NCI-H2227 treated with DMSO at 0.1 percent for 48 hours (cell line): ENCODE measurements around the gene NUBP1.
"Not testable (repeated sequence)": the region's sequence is repeated elsewhere in the genome, so short reads cannot be mapped to it uniquely, and the experiment has no call there.

Experiments
- DNase-seq: peaks from one replicate; lab custom pipeline; 2025; lab: John Stamatoyannopoulos, UW

Gene NUBP1

DNA sequence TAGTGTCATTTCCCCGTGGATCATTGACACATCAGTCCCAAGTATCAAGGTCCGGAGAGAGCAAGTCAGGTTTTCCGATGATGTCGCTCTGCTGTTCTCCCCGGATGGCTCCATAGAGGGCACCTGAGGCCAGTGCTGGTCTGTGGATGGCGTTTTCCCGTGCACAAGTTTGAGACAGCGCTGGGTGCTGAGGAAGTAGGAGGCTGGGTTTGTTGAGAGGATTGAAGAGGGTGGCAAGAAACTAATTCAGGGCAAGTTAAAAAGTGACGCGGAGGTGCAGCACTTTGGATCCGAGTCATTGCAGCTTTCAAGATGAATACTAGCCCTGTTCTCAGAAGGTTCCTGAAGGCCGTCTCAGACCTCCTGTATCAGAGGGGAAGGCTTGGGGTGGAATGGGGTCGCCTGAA, 7.7 kb downstream of the NUBP1 start:
- no peak for DNase-seq

DNA sequence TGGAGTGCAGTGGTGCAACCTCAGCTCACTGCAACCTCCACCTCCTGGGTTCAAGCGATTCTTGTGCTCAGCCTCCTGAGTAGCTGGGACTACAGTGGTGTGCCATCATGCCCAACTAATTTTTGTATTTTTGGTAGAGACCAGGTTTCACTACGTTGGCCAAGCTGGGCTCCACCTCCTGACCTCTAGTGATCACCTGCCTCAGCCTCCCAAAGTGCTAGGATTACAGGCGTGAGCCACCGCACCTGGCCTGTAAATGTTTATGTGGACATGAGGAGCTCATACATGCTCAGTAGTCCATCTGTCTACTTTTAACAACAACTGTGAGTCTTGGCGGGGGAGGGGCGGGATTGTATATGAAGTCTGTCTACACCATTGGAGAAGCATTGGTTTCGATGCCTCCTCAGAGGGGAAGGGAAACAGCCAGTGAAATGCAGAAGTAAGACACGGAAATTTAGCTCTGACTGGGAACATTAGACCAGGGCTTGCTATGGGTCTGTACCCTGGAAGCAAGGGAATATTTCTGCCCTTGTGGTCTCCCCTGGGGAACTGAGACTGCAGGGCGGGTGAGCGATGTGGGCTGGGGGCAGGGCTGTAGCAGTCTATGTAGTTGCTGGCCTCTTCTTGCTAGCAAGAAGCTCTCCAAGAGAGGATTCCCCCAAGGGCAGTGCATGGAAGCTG, 9.3 kb downstream of the NUBP1 start:
- DNase-seq: no peak

DNA sequence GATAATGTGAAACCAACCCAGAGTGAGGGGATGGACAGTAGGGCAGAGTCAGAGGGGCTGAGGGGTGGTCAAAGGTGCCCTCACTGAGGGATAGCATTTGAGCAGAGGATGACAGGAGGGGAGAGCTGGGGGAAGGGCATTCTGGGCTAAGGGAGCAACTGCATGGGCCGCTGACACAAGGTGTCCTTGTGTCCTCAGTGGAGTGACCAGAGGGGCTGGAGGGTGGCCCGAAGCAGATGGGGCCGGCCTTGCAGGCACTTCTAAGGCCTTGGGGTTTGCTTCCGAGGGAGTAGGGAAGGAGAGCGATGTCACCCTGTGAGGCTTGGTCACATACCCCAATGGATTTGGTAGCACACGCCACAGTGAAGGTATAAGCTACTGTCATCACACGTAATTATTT, 10.0 kb downstream of the NUBP1 start:
- DNase-seq: no peak

DNA sequence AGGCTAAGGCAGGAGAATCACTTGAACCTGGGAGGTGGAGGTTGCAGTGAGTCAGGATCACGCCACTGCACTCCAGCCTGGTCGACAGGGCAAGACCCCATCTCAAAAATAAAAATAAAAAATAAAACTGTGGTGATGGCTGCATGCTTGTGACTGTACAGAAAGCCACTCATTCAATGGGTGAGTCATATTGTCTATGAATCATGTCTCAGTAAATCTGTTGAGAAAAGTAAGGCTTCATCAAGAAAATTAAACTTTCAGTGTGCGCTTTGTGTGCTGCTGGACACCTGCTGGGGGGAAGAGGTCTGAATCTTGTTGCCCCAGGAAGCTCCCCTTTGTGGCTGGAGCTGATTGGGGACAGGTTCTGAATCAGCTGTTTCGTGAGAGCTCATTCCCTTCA, 11.3 kb downstream of the NUBP1 start:
- DNase-seq: no peak

DNA sequence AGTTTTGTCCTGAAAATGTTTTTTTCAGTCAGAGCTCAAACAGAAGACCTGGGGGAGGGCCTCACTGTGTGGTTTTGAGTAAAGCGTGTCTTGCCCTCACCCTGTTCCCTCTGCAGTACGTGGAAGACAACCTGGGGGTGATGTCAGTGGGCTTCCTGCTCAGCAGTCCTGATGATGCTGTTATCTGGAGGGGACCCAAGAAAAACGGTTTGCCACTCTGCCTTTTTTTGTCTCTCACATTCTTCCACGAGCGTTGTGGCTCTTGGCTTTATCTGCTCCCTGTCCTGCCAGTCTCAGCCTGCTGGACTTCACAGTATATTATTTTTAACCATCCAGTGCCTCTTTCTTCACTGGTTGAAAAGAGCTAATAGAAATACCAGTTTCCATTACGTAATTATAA, 12.9 kb downstream of the NUBP1 start:
- no peak for DNase-seq

DNA sequence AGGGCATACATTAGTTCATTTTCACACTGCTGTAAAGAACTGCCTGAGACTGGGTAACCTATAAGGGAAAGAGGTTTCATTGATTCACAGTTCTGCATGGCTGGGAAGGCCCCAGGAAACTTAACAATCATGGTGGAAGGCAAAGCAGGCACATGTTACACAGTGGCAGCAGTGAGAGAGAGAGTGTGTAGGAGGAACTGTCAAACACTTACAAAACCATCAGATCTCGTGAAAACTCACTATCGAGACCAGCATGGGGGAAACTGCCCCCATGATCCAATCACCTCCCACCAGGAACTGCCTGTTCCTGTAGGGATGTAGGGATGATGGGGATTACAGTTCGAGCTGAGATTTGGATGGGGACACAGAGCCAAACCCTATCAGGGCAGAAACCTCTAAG, 17.2 kb downstream of the NUBP1 start:
- DNase-seq: no peak

DNA sequence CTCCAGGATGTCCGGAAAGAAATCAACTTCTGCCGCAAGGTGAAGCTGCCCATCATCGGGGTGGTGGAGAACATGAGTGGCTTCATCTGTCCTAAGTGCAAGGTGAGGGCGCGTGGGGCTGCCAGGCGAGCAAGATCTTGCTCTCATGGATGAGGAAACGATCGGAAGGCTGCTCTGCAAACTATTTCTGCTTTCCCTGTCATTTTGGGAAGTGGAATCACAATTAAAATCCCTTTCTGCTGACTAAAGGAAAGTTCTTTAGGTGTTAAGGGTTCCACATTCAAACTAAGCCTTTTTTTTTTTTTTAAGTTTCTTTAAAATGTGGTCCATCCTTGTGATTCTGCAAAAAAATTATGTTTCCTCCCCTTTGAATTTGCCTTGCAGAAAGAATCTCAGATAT, 17.7 kb downstream of the NUBP1 start:
- no peak for DNase-seq

DNA sequence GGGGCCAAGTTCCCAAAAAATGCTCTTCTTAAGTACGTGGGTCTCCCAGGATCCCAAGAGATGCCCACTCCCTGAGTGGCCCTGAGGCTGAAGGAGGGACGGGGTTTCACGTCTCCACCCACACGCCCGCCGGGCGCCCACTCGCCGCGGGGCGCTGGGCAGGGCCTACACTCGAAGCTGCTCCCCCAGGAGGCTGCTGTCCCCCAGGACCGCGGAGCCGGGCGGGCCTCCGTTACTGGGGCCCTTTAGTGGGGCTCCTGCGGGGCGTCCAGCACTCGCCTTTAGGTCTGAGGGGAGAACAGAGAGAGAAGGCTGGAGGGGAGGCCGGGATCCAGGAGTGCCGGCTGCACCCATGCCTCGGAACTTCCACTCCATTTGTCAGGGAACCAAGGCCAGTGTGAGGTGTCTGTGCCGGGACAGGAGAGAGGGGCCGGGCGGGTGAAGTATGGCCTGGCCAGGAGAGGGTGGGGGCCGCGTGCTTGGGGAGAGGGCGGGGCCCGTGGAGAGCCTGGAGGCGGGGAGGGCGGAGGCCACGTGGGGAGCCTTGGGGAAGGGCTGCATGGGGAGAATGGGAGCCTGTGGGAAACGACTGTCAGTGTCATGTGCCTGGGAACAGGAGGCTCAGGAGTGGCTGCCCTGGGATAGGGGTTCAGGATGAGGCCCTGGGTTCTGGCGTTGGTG, 18.8 kb downstream of the NUBP1 start:
- DNase-seq: no peak

DNA sequence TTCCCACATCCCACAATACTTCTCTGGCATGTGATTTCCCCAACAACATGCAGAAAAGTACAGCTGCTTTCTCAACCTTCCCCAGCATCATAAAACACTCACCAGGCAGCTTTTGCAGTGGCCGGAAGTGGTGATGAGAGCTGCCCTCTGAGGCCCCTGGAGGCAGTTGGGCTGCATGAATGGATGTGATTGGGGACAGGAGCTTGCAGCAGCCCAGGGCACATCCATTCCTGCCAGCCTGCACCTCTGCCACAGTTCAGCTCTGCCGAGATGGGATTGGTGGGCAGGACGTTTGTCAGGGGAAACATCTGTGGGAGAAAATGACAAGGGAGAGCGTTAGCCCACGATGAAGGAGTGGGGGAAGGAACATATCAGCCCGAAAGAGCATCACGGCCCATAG, 19.8 kb downstream of the NUBP1 start:
- no peak for DNase-seq

DNA sequence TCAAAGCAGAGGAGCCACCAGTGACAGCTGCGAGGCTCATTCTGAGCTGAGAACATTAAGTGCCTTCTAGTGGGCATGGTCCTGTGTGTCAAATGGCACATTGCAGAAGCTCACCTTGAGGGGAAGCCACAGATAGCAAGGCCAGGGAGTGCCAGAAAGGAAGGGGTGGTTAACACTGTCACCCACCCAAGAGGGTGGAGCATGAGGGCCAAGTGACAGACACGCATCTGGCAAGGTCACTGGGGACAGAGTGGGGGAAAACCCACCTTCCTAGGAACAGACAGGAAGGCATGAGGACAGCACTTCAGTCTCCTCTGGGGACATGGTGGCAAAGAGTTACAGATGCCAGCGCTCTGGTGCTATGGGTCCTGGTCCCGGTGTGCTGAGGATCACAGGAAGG, 22.1 kb downstream of the NUBP1 start:
- DNase-seq: no peak

DNA sequence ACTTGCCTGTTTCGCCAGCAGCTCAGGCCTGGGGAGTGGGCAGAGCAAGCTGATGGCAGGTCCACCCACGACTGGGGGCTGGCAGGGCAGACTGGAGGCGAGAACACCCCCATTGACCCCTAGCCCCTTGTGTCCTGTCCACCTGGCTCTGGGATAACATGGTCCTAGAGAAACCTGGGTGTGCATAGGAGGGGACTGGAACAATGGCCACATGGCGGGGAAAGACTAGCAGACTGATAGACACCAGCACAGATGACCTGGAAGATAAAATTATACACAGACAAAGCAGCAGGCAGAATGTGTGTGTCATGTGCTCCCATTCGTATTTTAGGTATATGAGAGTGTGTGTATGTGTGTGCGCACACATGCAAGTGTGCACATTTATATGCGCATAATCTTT, 23.5 kb downstream of the NUBP1 start:
- no peak for DNase-seq

DNA sequence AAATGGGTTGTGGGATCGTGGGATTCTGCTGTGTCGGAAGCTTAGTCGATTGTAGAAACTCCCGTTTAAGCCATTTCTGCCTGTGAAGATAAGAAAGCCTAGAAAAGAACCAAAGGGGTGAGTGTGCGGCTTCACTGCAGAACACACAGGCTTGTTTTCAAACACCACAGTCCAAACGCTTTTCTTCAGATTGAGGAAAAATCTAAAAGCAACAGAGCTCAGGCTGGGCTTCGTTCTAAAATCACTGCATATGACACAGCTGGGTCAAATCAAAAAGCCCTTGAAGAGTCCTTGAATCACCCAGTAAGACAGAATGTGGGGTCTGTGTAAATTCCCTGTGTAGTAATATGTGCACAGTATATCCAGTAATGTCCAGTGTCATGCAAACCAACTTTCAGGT, 25.7 kb downstream of the NUBP1 start:
- DNase-seq: no peak

DNA sequence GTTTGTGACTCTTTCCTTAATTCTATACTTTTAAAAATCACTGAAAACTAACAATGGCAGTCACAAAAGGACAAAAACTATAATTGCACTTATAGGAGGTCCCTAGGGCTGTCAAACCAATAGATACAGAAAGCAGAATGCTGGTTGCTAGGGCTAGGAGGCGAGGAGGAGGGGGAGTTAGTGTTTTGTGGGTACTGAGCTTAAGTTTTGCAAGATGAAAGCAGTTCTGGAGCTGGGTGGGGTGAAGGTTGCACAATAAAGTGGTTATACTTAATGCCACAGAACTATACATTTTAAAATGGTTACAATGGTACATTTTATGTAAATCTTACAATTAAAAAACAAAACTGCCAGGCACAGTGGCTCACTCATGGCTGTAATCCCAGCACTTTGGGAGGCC, 27.3 kb downstream of the NUBP1 start:
- DNase-seq: no peak

DNA sequence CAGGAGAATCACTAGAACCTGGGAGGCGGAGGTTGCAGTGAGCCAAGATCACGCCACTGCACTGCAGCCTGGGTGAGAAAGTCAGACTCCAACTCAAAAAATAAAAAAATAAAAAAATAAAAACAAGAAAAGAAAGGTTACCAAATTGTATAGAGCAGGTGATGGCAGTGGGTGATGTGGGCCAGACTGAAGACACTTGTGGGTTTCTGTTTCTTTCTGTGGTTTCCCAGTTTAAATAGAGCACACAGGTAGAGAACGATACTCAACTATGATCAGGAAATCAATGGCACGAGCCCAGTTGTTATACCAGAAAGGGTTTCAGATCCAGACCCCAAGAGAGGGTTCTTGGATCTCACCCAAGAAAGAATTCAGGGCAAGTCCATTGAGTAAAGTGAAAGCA, 32.6 kb downstream of the NUBP1 start:
- DNase-seq: no peak

DNA sequence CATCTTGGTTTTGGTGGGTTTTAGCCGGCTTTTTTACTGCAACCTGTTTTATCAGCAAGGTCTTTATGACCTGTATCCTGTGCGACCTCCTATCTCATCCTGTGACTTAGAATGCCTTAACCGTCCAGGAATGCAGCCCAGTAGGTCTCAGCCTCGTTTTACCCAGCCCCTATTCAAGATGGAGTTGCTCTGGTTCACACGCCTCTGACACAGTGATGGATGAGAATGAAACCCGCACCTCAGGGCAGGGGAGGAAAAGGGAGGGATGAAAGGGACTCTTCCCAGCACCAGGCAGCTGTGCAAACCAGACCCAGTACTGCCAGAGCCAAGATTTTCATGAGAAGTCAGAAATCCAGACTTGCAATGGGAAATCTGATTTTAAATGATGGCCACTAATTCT, 33.3 kb downstream of the NUBP1 start:
- DNase-seq: not testable (repeated sequence)

DNA sequence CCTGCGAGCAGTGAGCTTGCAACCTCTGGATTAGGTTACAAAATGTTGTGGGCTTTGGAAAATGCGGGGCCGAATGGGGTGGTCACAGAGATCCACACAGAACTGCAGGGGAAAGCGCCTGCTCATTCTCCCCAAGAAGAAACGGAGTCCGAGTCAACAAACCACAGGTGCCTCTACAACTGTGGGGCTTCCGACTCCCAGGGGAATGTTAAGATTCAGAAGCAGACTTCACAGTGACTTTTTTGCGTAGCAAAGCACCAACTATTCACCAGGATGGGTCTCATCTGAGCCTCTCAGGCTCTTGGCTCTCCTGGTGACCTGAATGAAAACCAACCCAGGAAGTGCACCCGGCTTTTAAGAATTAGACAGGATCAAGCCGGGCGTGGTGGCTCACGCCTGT, 33.7 kb downstream of the NUBP1 start:
- no peak for DNase-seq

DNA sequence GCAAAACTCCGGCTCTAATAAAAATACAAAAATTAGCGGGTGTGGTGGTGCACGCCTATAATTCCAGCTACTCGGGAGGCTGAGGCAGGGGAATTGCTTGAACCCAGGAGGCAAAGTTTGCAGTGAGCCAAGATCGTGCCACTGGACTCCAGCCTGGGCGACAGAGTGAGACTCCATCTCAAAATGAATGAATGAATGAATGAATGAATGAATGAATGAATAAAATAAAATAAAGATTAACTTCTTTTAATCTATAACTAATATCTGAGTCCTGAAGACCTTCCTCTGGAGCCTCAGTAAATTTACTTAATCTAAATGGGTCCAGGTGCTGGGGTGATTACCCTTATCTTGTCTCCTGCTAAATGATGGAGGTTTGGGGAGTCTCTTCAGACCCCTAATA, 36.3 kb downstream of the NUBP1 start:
- not testable (repeated sequence) for DNase-seq

DNA sequence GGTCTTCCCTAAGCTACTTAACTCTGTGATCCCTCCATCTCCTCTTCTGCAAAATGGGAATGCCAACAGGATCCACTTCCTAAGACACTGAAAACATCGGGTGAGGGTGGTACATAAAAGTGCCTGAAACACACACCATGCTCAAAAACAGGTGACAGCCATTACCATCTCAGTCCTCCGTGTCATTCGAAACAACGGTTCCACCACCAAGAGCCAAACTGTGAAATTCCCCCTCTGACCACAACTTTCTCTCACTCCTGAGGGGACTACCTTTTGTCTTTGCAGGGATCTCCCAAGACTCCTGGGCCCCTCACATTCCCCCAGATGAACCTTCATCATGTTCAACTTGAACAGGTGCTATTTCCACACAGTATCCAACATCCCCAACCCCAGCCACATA, 37.0 kb downstream of the NUBP1 start:
- DNase-seq: no peak

DNA sequence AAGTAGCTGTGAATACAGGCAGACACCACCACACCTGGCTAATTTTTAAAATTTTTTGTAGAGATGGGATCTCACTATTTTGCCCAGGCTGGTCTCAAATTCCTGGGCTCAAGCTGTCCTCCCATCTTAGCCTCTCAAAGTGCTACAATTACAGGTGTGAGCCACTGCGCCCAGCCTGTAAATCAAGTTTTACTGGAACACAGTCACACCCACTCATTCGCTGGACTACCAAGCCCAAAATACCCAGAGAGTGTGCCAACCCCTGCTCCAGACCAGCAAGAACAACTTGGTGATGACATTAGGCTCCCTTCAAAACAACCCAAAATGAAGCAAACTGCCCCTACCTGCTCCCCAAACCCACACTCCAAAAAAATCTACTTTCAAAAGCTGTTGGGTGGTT, 39.0 kb downstream of the NUBP1 start:
- no peak for DNase-seq

DNA sequence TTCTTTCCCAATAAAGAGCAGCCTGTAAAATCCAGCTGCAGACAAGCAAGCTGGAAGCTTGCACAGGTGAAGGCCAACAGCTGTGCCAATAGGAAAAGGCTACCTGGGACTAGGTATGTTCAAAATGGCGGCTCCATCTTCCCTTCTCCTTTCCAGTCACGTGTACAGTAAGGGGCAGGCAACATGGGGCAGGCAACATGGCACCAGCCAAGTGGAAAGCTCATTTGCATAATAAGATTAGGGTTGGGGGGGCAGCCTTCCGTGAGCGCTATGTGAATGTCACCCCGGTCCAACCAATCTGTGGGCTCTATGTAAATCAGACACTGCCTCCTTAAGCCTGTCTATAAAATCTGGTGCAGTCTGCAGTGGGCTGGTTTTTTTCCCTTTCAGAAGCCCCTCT, 43.7 kb downstream of the NUBP1 start:
- no peak for DNase-seq

DNA sequence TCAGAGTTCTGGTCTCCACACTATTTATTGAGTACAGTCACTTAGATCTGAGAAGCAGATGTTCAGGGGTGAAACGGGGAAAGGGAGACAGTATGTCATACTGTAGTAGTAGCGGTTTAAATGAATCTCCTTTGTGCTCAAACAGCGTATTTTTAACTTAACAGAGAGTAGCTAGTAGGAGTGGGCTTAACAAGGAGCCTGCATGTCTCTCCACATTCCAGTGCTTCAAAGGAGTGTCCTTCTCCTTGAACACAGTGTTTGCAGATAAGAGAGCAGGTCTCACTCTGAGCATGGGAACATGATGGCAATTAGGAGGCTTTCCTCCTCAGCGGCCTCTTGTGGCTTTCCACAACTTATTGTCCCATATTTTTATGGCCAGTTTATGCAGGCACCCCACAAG, 45.0 kb downstream of the NUBP1 start:
- not testable (repeated sequence) for DNase-seq

DNA sequence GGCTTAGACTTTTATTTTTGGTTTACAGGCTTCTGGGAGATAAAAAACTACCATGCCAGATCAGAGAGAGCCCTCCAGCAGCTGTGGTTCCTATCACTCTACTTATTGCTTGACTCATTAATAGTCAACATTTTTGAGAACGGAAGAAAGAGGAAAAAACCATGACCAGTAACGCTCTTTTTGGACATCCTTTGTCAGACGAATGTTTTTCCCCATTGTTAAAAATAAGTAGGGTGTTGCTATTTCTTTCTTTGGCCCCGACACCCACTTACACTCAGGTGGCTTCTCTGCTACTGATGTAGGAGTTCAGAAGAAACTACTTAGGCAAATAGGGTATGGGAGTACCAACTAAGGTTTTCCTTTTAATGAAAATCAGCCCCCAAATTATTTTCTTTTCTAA, 47.4 kb downstream of the NUBP1 start:
- DNase-seq: no peak

DNA sequence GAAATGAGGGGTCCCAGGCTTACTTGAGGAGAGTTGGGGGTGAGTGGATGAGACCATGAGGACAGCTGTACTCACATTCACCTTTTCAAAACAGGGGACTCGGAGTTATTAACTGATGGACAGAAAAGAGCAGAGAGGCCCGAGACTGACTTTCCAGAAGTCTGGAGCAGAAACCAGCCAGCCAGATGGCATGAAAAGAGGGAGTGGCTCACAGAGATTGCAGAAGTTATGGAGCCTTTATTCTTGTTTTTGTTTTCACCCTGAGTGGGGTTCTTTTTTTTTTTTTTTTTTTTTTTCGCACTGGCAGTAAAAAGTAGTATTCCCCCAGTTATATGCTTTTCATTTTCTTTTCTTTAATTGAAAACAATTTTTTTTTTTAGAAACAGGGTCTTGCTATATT, 56.1 kb downstream of the NUBP1 start:
- no peak for DNase-seq

DNA sequence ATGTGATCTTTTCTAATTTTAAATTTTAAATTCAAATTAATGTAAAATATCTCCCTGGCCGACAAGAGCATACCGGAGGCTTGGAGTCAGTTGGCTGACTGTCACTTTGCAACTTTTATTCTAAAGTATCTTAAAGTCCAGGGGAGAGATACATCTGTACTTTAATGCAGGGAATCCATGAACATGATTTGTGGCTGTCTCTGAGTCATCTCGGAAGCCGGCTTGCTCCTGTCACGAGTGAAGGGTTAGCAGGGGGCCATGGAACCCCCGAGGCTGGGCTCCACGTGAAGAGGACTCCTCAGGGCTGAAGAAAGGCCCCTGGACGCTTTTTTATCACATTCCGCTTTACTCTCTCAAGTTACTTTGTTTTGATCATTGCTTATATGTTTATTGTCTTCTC, 61.7 kb downstream of the NUBP1 start:
- no peak for DNase-seq
